Measurements from ENCODE around the gene RBM34.
"Not testable (repeated sequence)": the region's sequence is repeated elsewhere in the genome, so short reads cannot be mapped to it uniquely, and the experiment has no call there.

Gene RBM34

GRCh38 chr1:235112297-235113182 lies 48.5 kb downstream of the RBM34 start:
- DNase-seq (ENCODE audit: low spot score), result no peak

GRCh38 chr1:235111107-235111506 lies 49.9 kb downstream of the RBM34 start:
- DNase-seq (ENCODE audit: low spot score), result no peak

GRCh38 chr1:235108876-235109275 lies 52.2 kb downstream of the RBM34 start:
- DNase-seq (ENCODE audit: low spot score), result no peak

- DNase-seq (ENCODE audit: low spot score), result no peak
Observed at GRCh38 chr1:235108185-235108593, 52.9 kb downstream of the RBM34 start.

GRCh38 chr1:235107368-235108184 lies 53.5 kb downstream of the RBM34 start:
- DNase-seq (ENCODE audit: low spot score), result no peak

- no peak for DNase-seq (ENCODE audit: low spot score)
Observed at GRCh38 chr1:235106457-235106856, 54.6 kb downstream of the RBM34 start.

GRCh38 chr1:235105051-235106043 lies 55.7 kb downstream of the RBM34 start:
- DNase-seq (ENCODE audit: low spot score), result no peak

- DNase-seq (ENCODE audit: low spot score), result no peak
Observed at GRCh38 chr1:235102993-235103411, 58.0 kb downstream of the RBM34 start.

GRCh38 chr1:235102259-235102582 lies 58.8 kb downstream of the RBM34 start:
- no peak for DNase-seq (ENCODE audit: low spot score)

GRCh38 chr1:235101558-235102258 lies 59.3 kb downstream of the RBM34 start:
- DNase-seq (ENCODE audit: low spot score), result no peak

GRCh38 chr1:235100194-235100772 lies 60.8 kb downstream of the RBM34 start:
- no peak for DNase-seq (ENCODE audit: low spot score)

- no peak for DNase-seq (ENCODE audit: low spot score)
Observed at GRCh38 chr1:235098991-235099390, 62.1 kb downstream of the RBM34 start.

GRCh38 chr1:235098547-235098946 lies 62.5 kb downstream of the RBM34 start:
- no peak for DNase-seq (ENCODE audit: low spot score)

GRCh38 chr1:235097501-235097900 lies 63.5 kb downstream of the RBM34 start:
- DNase-seq (ENCODE audit: low spot score), result not testable (repeated sequence)

- DNase-seq (ENCODE audit: low spot score), result no peak
Observed at GRCh38 chr1:235095938-235096562, 65.0 kb downstream of the RBM34 start.

GRCh38 chr1:235093696-235094592 lies 67.1 kb downstream of the RBM34 start:
- DNase-seq (ENCODE audit: low spot score), result no peak

- peak; percentile 66 for DNase-seq (ENCODE audit: low spot score)
Observed at GRCh38 chr1:235093013-235093695, 67.9 kb downstream of the RBM34 start.

GRCh38 chr1:235092415-235092814 lies 68.6 kb downstream of the RBM34 start:
- DNase-seq (ENCODE audit: low spot score), result not testable (repeated sequence)

- not testable (repeated sequence) for DNase-seq (ENCODE audit: low spot score)
Observed at GRCh38 chr1:235092045-235092406, 69.0 kb downstream of the RBM34 start.

Data from globus pallidus (tissue), 1 donor.